ENCODE measurements around the gene LRFN4. TPM values are rescaled to one million over a fixed set of nuclear protein-coding genes. Genes with fewer than 3 reads are reported as not detected.

LRFN4 gene
- total and polyA plus RNA-seq, 4 donors = 0.75 to 3.4 (median 1.5) TPM; not detected in 1

DNA sequence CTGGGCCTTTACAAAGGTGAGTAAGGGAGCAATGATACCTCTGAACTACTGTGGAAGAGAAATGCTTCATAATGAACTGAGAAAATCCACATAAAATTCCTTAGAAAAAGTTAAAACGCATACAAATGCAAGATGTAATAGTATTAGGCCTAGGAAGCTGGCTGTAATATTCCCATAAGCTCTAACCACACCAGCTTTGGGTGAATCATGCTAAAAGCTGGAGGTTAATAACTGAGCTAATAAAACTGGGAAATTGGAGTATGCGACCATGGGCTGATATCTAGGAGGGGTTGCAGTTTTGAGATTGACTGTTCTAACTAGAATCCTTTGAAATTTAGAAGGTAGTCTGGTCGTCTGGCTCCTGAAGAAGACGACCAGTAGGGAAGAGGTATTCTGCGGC lies 42.2 kb upstream of the LRFN4 start:
- DNase-seq (ENCODE audit: low spot score) = no peak
- Histone ChIP-seq H3K27me3 (ENCODE audit: control insufficient read depth in 4 of 4, insufficient read depth in 4 of 4, low read length in 3 of 4) (no peaks in the 10 kb centered on the region), H3K36me3 (ENCODE audit: control insufficient read depth in 4 of 4, insufficient read depth in 3 of 4, low read depth in 1 of 4, low read length in 3 of 4) (no peaks in the 10 kb centered on the region), H3K9me3 (ENCODE audit: control insufficient read depth in 4 of 4, low read length in 3 of 4) (no peaks in the 10 kb centered on the region), H3K27ac (ENCODE audit: low read depth in 1 of 2, low read length in 2 of 2) (no peak overlapping the region), H3K4me1 (ENCODE audit: control insufficient read depth in 4 of 4, insufficient read depth in 4 of 4, low read length in 3 of 4) (no peaks in the 10 kb centered on the region), H3K9ac (ENCODE audit: low read depth in 1 of 2, low read length in 2 of 2) (no peak overlapping the region), H3K4me3 (ENCODE audit: low read depth in 1 of 3, low read length in 3 of 3) (no peak overlapping the region)
- TF ChIP-seq, protein P1, sequence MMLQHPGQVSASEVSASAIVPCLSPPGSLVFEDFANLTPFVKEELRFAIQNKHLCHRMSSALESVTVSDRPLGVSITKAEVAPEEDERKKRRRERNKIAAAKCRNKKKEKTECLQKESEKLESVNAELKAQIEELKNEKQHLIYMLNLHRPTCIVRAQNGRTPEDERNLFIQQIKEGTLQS (IDR thresholded peaks at IDR 0.05) = no peak
- TF ChIP-seq TAF1 (conservative IDR thresholded peaks at IDR 0.05) = no peak
- TF ChIP-seq, protein P2, sequence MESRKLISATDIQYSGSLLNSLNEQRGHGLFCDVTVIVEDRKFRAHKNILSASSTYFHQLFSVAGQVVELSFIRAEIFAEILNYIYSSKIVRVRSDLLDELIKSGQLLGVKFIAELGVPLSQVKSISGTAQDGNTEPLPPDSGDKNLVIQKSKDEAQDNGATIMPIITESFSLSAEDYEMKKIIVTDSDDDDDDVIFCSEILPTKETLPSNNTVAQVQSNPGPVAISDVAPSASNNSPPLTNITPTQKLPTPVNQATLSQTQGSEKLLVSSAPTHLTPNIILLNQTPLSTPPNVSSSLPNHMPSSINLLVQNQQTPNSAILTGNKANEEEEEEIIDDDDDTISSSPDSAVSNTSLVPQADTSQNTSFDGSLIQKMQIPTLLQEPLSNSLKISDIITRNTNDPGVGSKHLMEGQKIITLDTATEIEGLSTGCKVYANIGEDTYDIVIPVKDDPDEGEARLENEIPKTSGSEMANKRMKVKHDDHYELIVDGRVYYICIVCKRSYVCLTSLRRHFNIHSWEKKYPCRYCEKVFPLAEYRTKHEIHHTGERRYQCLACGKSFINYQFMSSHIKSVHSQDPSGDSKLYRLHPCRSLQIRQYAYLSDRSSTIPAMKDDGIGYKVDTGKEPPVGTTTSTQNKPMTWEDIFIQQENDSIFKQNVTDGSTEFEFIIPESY (IDR thresholded peaks at IDR 0.05) = no peak
- TF ChIP-seq FOXA1 (IDR thresholded peaks at IDR 0.05) = no peak
- no peak for TF ChIP-seq SP1 (IDR thresholded peaks at IDR 0.05)
- TF ChIP-seq HNF4G (IDR thresholded peaks at IDR 0.05) = no peak
- TF ChIP-seq EGR1 (IDR thresholded peaks at IDR 0.05; ENCODE audit: low read depth in 2 of 2) = no peak
- no peak for TF ChIP-seq JUND (IDR thresholded peaks at IDR 0.05)
- TF ChIP-seq FOXA2 (IDR thresholded peaks at IDR 0.05) = no peak
- TF ChIP-seq, protein P3, sequence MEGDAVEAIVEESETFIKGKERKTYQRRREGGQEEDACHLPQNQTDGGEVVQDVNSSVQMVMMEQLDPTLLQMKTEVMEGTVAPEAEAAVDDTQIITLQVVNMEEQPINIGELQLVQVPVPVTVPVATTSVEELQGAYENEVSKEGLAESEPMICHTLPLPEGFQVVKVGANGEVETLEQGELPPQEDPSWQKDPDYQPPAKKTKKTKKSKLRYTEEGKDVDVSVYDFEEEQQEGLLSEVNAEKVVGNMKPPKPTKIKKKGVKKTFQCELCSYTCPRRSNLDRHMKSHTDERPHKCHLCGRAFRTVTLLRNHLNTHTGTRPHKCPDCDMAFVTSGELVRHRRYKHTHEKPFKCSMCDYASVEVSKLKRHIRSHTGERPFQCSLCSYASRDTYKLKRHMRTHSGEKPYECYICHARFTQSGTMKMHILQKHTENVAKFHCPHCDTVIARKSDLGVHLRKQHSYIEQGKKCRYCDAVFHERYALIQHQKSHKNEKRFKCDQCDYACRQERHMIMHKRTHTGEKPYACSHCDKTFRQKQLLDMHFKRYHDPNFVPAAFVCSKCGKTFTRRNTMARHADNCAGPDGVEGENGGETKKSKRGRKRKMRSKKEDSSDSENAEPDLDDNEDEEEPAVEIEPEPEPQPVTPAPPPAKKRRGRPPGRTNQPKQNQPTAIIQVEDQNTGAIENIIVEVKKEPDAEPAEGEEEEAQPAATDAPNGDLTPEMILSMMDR (IDR thresholded peaks at IDR 0.05; ENCODE audit: low read depth, low read length, missing input control) = no peak
- no peak for TF ChIP-seq GABPA (IDR thresholded peaks at IDR 0.05 in 1 of 2, conservative IDR thresholded peaks at IDR 0.05 in 1 of 2)
- no peak for TF ChIP-seq RAD21 (IDR thresholded peaks at IDR 0.05)
- TF ChIP-seq, protein P4, sequence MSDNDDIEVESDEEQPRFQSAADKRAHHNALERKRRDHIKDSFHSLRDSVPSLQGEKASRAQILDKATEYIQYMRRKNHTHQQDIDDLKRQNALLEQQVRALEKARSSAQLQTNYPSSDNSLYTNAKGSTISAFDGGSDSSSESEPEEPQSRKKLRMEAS (IDR thresholded peaks at IDR 0.05) = no peak
- TF ChIP-seq RXRA (IDR thresholded peaks at IDR 0.05) = no peak
- no peak for TF ChIP-seq NR2F2 (IDR thresholded peaks at IDR 0.05)
- TF ChIP-seq, protein P5, sequence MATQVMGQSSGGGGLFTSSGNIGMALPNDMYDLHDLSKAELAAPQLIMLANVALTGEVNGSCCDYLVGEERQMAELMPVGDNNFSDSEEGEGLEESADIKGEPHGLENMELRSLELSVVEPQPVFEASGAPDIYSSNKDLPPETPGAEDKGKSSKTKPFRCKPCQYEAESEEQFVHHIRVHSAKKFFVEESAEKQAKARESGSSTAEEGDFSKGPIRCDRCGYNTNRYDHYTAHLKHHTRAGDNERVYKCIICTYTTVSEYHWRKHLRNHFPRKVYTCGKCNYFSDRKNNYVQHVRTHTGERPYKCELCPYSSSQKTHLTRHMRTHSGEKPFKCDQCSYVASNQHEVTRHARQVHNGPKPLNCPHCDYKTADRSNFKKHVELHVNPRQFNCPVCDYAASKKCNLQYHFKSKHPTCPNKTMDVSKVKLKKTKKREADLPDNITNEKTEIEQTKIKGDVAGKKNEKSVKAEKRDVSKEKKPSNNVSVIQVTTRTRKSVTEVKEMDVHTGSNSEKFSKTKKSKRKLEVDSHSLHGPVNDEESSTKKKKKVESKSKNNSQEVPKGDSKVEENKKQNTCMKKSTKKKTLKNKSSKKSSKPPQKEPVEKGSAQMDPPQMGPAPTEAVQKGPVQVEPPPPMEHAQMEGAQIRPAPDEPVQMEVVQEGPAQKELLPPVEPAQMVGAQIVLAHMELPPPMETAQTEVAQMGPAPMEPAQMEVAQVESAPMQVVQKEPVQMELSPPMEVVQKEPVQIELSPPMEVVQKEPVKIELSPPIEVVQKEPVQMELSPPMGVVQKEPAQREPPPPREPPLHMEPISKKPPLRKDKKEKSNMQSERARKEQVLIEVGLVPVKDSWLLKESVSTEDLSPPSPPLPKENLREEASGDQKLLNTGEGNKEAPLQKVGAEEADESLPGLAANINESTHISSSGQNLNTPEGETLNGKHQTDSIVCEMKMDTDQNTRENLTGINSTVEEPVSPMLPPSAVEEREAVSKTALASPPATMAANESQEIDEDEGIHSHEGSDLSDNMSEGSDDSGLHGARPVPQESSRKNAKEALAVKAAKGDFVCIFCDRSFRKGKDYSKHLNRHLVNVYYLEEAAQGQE (IDR thresholded peaks at IDR 0.05) = no peak
- 91% methylated on average over 5 of the region's 5 CpGs for WGBS

DNA sequence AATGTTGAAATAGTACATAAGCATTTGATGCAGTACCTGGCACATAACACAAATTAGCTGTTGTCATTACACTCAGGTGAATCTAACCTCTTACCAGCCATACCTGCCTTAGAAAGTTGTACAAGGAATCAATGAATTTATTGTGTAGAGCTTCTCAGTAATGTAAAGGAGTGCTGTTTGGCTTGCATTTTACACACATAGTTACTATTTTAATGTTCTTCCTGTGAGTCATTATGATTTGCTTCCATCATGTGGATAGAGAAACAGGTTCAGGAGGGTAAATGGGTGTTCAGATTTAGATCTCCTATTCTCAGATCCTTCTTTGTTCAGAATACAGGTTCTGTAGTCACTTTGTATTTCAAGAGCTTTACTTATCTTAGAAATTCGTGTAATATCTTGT lies 41.2 kb upstream of the LRFN4 start:
- TF ChIP-seq GABPA (IDR thresholded peaks at IDR 0.05 in 1 of 2, conservative IDR thresholded peaks at IDR 0.05 in 1 of 2) (no peak), TAF1 (conservative IDR thresholded peaks at IDR 0.05) (no peak), NR2F2 (IDR thresholded peaks at IDR 0.05) (no peak), FOXA2 (IDR thresholded peaks at IDR 0.05) (no peak), JUND (IDR thresholded peaks at IDR 0.05) (no peak), RXRA (IDR thresholded peaks at IDR 0.05) (no peak)
- TF ChIP-seq, protein P2 (IDR thresholded peaks at IDR 0.05) = no peak
- TF ChIP-seq, protein P1 (IDR thresholded peaks at IDR 0.05) = no peak
- TF ChIP-seq, protein P5 (IDR thresholded peaks at IDR 0.05) = no peak
- H3K9me3 ChIP-seq (ENCODE audit: control insufficient read depth in 4 of 4, low read length in 3 of 4) = no peaks in the 10 kb centered on the region
- no peak overlapping the region for H3K4me3 ChIP-seq (ENCODE audit: low read depth in 1 of 3, low read length in 3 of 3)
- H3K36me3 ChIP-seq (ENCODE audit: control insufficient read depth in 4 of 4, insufficient read depth in 3 of 4, low read depth in 1 of 4, low read length in 3 of 4) = no peaks in the 10 kb centered on the region
- DNase-seq (ENCODE audit: low spot score) = no peak
- no peaks in the 10 kb centered on the region for H3K27me3 ChIP-seq (ENCODE audit: control insufficient read depth in 4 of 4, insufficient read depth in 4 of 4, low read length in 3 of 4)
- H3K9ac ChIP-seq (ENCODE audit: low read depth in 1 of 2, low read length in 2 of 2) = no peak overlapping the region
- WGBS = 60% methylated on average over 1 of the region's 1 CpG
- no peaks in the 10 kb centered on the region for H3K4me1 ChIP-seq (ENCODE audit: control insufficient read depth in 4 of 4, insufficient read depth in 4 of 4, low read length in 3 of 4)
- H3K27ac ChIP-seq (ENCODE audit: low read depth in 1 of 2, low read length in 2 of 2) = no peak overlapping the region

All from liver (tissue), 9 donors.